HepG2 (cell line): ENCODE data around the gene MCF2L. TPM values are rescaled to one million over a fixed set of nuclear protein-coding genes. Genes with fewer than 3 reads are reported as not detected.

Experiments
- ATAC-seq: fragments of 200-7000 bp; cut with Tn5 transposase; 3 replicates; pipeline ENCODE4 v1.9.1; 2020; ENCODE audit warnings: mild to moderate bottlenecking, moderate library complexity
- BruUV-seq: library from RNA; stranded (reverse); fragments of 400-500 nt; replicated peaks from 2 replicates; lab custom pipeline; 2021; lab: Mats Ljungman, UMichigan
- CTCF ChIA-PET: fragments of 300-600 bp; formaldehyde crosslinking; extraction: SDS; loops from one replicate; lab custom pipeline; 2021; ENCODE audit warnings: low total read pairs, inconsistent platforms, low intra/inter-chr PET ratio; lab: Yijun Ruan, JAX
- POLR2A ChIA-PET: fragments of 350-600 bp; sonication (Branson Sonifier 250); formaldehyde crosslinking; loops from one replicate; lab custom pipeline; 2020; ENCODE audit warnings: antibody characterized with exemption, inconsistent platforms; lab: Yijun Ruan, JAX
- DNase-seq: peaks from one replicate; pipeline ENCODE4 v3.0.0-alpha.2; 2015; ENCODE audit warnings: low spot score
- FAIRE-seq: peaks from 3 replicates; lab custom pipeline; 2011; peaks lifted over from hg19 to GRCh38; lab: Jason Lieb, UNC
- H2AFZ ChIP-seq: one replicate; pipeline ENCODE4 v1.6.1; 2011; ENCODE audit warnings: low read length, inconsistent platforms
- H3K27ac ChIP-seq: fragments of 300-600 bp; 3 replicates; pipeline ENCODE4 v1.8.0; 2011; ENCODE audit warnings: mixed run types, mild to moderate bottlenecking, mixed read lengths, low read length, inconsistent platforms; ENCODE audit not compliant: insufficient read depth; ENCODE audit errors: extremely low read length
- H3K27me3 ChIP-seq, 2 experiments: fragments of 200-600 bp in 1 of 2; 2 replicates in 1 of 2; 3 replicates in 1 of 2; pipeline versions ENCODE4 v1.6.0 to v1.8.0; 2011; ENCODE audit warnings: low read length in 2 of 2, mild to moderate bottlenecking in 2 of 2, moderate library complexity in 2 of 2, inconsistent platforms in 1 of 2; ENCODE audit not compliant: insufficient read depth in 2 of 2, control insufficient read depth in 1 of 2
- H3K36me3 ChIP-seq, 2 experiments: fragments of 200-600 bp in 1 of 2; replicated peaks in 1 of 2; 2 replicates in 1 of 2; 3 replicates in 1 of 2; pipeline versions ENCODE4 v1.5.1 to v1.8.0; 2011; ENCODE audit warnings: low read length in 2 of 2, inconsistent platforms in 1 of 2; ENCODE audit not compliant: insufficient read depth in 2 of 2, control insufficient read depth in 1 of 2
- H3K4me1 ChIP-seq: 2 replicates; pipeline ENCODE4 v1.5.1; 2012; ENCODE audit warnings: low read length, inconsistent platforms; ENCODE audit not compliant: insufficient read depth
- H3K4me2 ChIP-seq: 2 replicates; pipeline ENCODE4 v1.6.0; 2011; ENCODE audit warnings: low read depth, low read length, inconsistent platforms
- H3K4me3 ChIP-seq, 3 experiments: fragments of 200-600 bp in 1 of 3; sonication (generic), shearing (Covaris generic) in 1 of 3; replicated peaks in 1 of 3; 2 replicates each; pipeline ENCODE4 v1.5.1; 2011 to 2016; ENCODE audit warnings: low read length in 3 of 3, inconsistent platforms in 2 of 3, low read depth in 2 of 3, mild to moderate bottlenecking in 2 of 3, control low read depth in 1 of 3, mixed read lengths in 1 of 3; ENCODE audit not compliant: insufficient read depth in 1 of 3
- H3K79me2 ChIP-seq: one replicate; pipeline ENCODE4 v1.6.1; 2011; ENCODE audit warnings: low read length, inconsistent platforms; ENCODE audit not compliant: insufficient read depth
- H3K9ac ChIP-seq: 2 replicates; pipeline ENCODE4 v1.6.0; 2011; ENCODE audit warnings: mild to moderate bottlenecking, low read depth, low read length, inconsistent platforms; ENCODE audit not compliant: insufficient read depth
- H3K9me3 ChIP-seq: 2 replicates; pipeline ENCODE4 v1.5.1; 2012; ENCODE audit warnings: mild to moderate bottlenecking, low read length
- H4K20me1 ChIP-seq: 2 replicates; pipeline ENCODE4 v1.6.0; 2011; ENCODE audit warnings: inconsistent platforms, mild to moderate bottlenecking, low read length, moderate library complexity; ENCODE audit not compliant: insufficient read depth
- ETV5 ChIP-seq: IDR thresholded peaks from 2 replicates; pipeline ENCODE4 v1.6.1; 2018; ENCODE audit warnings: missing biosample characterization, missing genetic modification reagents, inconsistent platforms, borderline replicate concordance
- ZNF337 ChIP-seq: sonication (generic); formaldehyde crosslinking; IDR thresholded peaks from 2 replicates; pipeline ENCODE4 v1.5.1; 2020; ENCODE audit warnings: missing genetic modification reagents, low read depth, mild to moderate bottlenecking, borderline replicate concordance
- WGBS: methylation state at CpG from one replicate; pipeline ENCODE4 v1.1.6; 2017; ENCODE audit warnings: low lambda C conversion rate; 5-methylcytosine and 5-hydroxymethylcytosine counted together
- in situ Hi-C: cut with HindIII; loops from 2 replicates; pipeline ENCODE4 v1.10.0; 2017; ENCODE audit warnings: low pct_unique_long_range_greater_than_20kb; ENCODE audit not compliant: extremely low pct_ligation_motif_present
- intact Hi-C: fragments of 100-400 bp; cut with micrococcal nuclease; formaldehyde crosslinking; loops from one replicate; pipeline ENCODE4 v1.10.0; 2022; ENCODE audit not compliant: unreplicated experiment
- polyA plus RNA-seq, 8 experiments: library from polyadenylated mRNA; depleted of rRNA in 3 of 8; stranded (reverse) in 7 of 8; unstranded in 1 of 8; fragments of >200 nt; fragmentation: Illumina TruSeq in 4 of 8; extraction: Trizol in 4 of 8; gene quantifications; 2 replicates each; pipeline versions ENCODE4 v1.2.1 to v1.2.3, GENCODE V29; 2011 to 2016; ENCODE audit warnings: low read depth in 4 of 8, missing spikeins in 1 of 8, mixed read lengths in 1 of 8; ENCODE audit not compliant: insufficient read depth in 1 of 8
- total RNA-seq, 5 experiments: library from RNA; depleted of rRNA; stranded (reverse); fragments of >200 nt; fragmentation: Illumina TruSeq; extraction: Trizol; gene quantifications; 2 replicates each; pipeline ENCODE4 v1.2.3, GENCODE V29; 2016; ENCODE audit warnings: low read depth in 1 of 5
- TF ChIP-seq, protein P1 (sequence below), 2 experiments: fragments of 450-650 bp in 1 of 2; sonication (generic) in 1 of 2; formaldehyde crosslinking; IDR thresholded peaks; 2 replicates each; pipeline versions ENCODE4 v1.5.0 to v1.8.0; 2020 to 2022; ENCODE audit warnings: mild to moderate bottlenecking in 1 of 2, missing genetic modification reagents in 1 of 2
- TF ChIP-seq, protein P2 (sequence below): sonication (generic); formaldehyde crosslinking; IDR thresholded peaks from 2 replicates; pipeline ENCODE4 v1.4.0; 2020; ENCODE audit warnings: mild to moderate bottlenecking, missing genetic modification reagents
- TF ChIP-seq, protein P3 (sequence below): sonication (generic); formaldehyde crosslinking; conservative IDR thresholded peaks from 2 replicates; pipeline ENCODE4 v1.4.0; 2020; ENCODE audit warnings: missing genetic modification reagents

MCF2L gene
- total and polyA plus RNA-seq, 2 of the 13 experiments (the other 11 are each of a cell fraction or from before 2014, with no cell fraction given) = 19.4 to 28.4 TPM

DNA sequence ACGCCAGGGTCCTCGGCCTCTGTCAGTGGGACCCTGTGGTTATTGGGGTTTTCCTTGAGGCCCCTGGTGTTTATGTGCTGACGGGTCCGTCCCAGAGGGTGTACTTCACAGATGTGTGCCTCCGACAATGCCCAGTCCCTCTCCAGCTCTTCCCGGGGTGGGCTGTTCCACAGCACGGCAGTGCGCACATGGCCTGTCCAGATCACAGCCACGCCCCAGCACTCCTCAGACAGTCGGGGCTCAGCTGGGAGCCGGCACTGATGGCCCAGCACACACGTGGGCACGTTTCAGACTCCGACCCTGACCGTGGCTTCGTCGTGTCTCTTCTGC, 119.6 kb downstream of the MCF2L start:
- Histone ChIP-seq H3K36me3 (peaks cover 7 to 30% of the 10 kb centered on the region in 2 experiments; a peak in 4 of 5 replicates), H3K27ac (no peak overlapping the region), H3K4me3 (no peak overlapping the region), H2AFZ (no peak overlapping the region), H3K4me2 (no peak overlapping the region), H3K9me3 (no peaks in the 10 kb centered on the region), H3K79me2 (no peaks in the 10 kb centered on the region), H3K9ac (no peak overlapping the region), H3K27me3 (no peaks in the 10 kb centered on the region), H3K4me1 (no peaks in the 10 kb centered on the region), H4K20me1 (no peaks in the 10 kb centered on the region)
- no TSS peak for BruUV-seq
- no peak for ATAC-seq
- DNase-seq = no peak
- TF ChIP-seq, protein P1, sequence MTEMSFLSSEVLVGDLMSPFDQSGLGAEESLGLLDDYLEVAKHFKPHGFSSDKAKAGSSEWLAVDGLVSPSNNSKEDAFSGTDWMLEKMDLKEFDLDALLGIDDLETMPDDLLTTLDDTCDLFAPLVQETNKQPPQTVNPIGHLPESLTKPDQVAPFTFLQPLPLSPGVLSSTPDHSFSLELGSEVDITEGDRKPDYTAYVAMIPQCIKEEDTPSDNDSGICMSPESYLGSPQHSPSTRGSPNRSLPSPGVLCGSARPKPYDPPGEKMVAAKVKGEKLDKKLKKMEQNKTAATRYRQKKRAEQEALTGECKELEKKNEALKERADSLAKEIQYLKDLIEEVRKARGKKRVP (CRISPR knock-in tag; IDR thresholded peaks at IDR 0.05) = no peak
- TF ChIP-seq, protein P2, sequence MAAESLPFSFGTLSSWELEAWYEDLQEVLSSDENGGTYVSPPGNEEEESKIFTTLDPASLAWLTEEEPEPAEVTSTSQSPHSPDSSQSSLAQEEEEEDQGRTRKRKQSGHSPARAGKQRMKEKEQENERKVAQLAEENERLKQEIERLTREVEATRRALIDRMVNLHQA = no peak
- no peak for TF ChIP-seq ETV5
- TF ChIP-seq, protein P3, sequence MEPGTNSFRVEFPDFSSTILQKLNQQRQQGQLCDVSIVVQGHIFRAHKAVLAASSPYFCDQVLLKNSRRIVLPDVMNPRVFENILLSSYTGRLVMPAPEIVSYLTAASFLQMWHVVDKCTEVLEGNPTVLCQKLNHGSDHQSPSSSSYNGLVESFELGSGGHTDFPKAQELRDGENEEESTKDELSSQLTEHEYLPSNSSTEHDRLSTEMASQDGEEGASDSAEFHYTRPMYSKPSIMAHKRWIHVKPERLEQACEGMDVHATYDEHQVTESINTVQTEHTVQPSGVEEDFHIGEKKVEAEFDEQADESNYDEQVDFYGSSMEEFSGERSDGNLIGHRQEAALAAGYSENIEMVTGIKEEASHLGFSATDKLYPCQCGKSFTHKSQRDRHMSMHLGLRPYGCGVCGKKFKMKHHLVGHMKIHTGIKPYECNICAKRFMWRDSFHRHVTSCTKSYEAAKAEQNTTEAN (CRISPR knock-in tag) = no peak
- TF ChIP-seq ZNF337 (CRISPR knock-in tag) = no peak
- ChIA-PET CTCF (no interaction called here), POLR2A (no interaction called here)
- intact Hi-C loops = no loop called here
- WGBS = 96% methylated on average over 11 of the region's 17 CpGs
- in situ Hi-C loops = no loop called here
- no peak for FAIRE-seq
